SK-N-MC (cell line): Measurements from ENCODE around the gene DCLK2.

ENCODE experiments used
- EZH2 ChIP-seq: fragments of 200-600 bp; sonication (generic); IDR thresholded peaks from one replicate; pipeline ENCODE4 v1.6.1; 2017; ENCODE audit warnings: antibody characterized with exemption
- FOXP2 ChIP-seq: optimal IDR thresholded peaks from 2 replicates; pipeline ENCODE3; 2011; ENCODE audit warnings: mild to moderate bottlenecking, moderate library complexity; ENCODE audit not compliant: insufficient read depth; ENCODE audit errors: extremely low read length, control extremely low read depth
- POLR2AphosphoS5 ChIP-seq: IDR thresholded peaks from 2 replicates; pipeline ENCODE4 v1.6.1; 2012; ENCODE audit warnings: mild to moderate bottlenecking, low read depth, low read length, borderline replicate concordance

DNA sequence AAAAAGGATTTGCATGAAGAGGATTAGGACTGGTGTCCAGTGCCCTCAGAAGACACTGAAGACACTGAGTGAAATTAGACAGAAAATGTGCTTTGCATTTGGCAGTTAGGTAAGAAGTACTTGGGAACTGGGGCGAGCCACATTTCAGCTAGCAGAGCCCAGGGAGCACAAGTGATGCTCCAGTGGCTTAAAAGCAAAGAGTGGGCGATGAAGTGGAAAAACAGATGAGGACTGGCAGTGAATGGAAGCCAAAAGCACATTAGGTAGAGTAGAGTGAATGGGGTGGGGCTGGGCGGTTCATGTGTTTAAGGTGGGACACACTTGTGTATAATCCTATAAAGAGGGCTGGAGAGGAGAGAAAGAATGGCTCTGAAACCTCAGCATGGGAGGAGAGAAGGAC lies 18.4 kb downstream of the DCLK2 start:
- TF ChIP-seq EZH2 (no peak), POLR2AphosphoS5 (no peak), FOXP2 (no peak)
